ENCODE data around the gene TLR9. TPM values are rescaled to one million over a fixed set of nuclear protein-coding genes. Genes with fewer than 3 reads are reported as not detected.

The TLR9 gene
- total and polyA plus RNA-seq, 12 donors, result under 0.01 to 0.61 (median 0.20) TPM; not detected in 5

- Histone ChIP-seq H3K27me3 (no peaks in the 10 kb centered on the region), H3K9me3 (replicated peaks in 1 of 3) (no peaks in the 10 kb centered on the region), H3K4me3 (no peak overlapping the region), H3K4me1 (replicated peaks in 1 of 2) (peaks cover 0 to 6% of the 10 kb centered on the region in 2 donors), H3K27ac (no peak overlapping the region), H3K36me3 (replicated peaks in 1 of 2) (no peaks in the 10 kb centered on the region)
- no peak for DNase-seq
- WGBS, 4 donors, result 89 to 92% (median 90%) methylated on average over 37 to 41 of the region's 41 CpGs
- TF ChIP-seq POLR2A (IDR thresholded peaks at IDR 0.05) (no peak), CTCF (IDR thresholded peaks at IDR 0.05) (no peak)
- intact Hi-C loops (cut with DNase I), result loop anchor here (5.0 kb wide), 2 partner anchors 105 to 125 kb away; no protein-coding TSS in a partner anchor
Measured at GRCh38 chr3:52222319-52223221, 2.9 kb downstream of the TLR9 start.

GRCh38 chr3:52221563-52222318 is 3.7 kb downstream of the TLR9 start:
- H3K36me3 ChIP-seq (replicated peaks in 1 of 2), result no peaks in the 10 kb centered on the region
- DNase-seq, result no peak
- WGBS, 4 donors, result 64 to 94% (median 79%) methylated on average over 13 to 34 of the region's 34 CpGs
- H3K27me3 ChIP-seq, result no peaks in the 10 kb centered on the region
- H3K27ac ChIP-seq, result no peak overlapping the region
- intact Hi-C loops (cut with DNase I), result loop anchor here (5.0 kb wide), 2 partner anchors 106 to 126 kb away; no protein-coding TSS in a partner anchor
- H3K4me3 ChIP-seq, result no peak overlapping the region
- H3K4me1 ChIP-seq (replicated peaks in 1 of 2), result peaks cover 0 to 14% of the 10 kb centered on the region in 2 donors
- H3K9me3 ChIP-seq (replicated peaks in 1 of 3), result no peaks in the 10 kb centered on the region
- TF ChIP-seq POLR2A (IDR thresholded peaks at IDR 0.05), result no peak
- TF ChIP-seq CTCF (IDR thresholded peaks at IDR 0.05), result no peak

DNA sequence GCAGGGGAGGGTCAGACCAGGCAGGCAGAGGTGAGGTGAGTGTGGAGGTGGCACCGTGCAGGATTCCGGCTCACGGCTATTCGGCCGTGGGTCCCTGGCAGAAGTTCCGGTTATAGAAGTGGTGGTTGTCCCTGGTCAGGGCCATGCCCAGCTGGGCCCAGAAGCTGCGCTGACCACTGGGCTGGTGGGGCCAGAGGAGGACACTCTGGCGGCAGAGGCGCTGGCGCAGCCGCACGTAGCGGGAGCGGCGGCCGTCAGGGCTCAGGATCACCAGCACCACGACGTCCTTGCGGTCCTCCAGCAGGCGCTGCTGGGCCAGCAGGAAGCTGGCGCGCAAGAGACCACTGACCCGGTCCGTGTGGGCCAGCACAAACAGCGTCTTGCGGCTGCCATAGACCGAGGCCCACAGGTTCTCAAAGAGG is 4.3 kb downstream of the TLR9 start:
- 90 to 95% (median 94%) methylated on average over 10 to 27 of the region's 27 CpGs for WGBS, 4 donors
- Histone ChIP-seq H3K4me1 (replicated peaks in 1 of 2) (peaks cover 3 to 20% of the 10 kb centered on the region in 2 donors), H3K27me3 (no peaks in the 10 kb centered on the region), H3K4me3 (no peak overlapping the region), H3K27ac (no peak overlapping the region), H3K36me3 (replicated peaks in 1 of 2) (no peaks in the 10 kb centered on the region), H3K9me3 (replicated peaks in 1 of 3) (no peaks in the 10 kb centered on the region)
- no peak for DNase-seq
- intact Hi-C loops (cut with DNase I), result loop anchor here (5.0 kb wide), 2 partner anchors 106 to 126 kb away; no protein-coding TSS in a partner anchor
- TF ChIP-seq CTCF (IDR thresholded peaks at IDR 0.05), result no peak
- no peak for TF ChIP-seq POLR2A (IDR thresholded peaks at IDR 0.05)
